Nephron (organoid): Measurements from ENCODE around the gene PDE6B.
A peak's percentile ranks its signal among the peaks of the same experiment; 100 is the strongest.

Experiments
- H3K27ac Mint-ChIP-seq, 3 experiments: 2 replicates each; pipeline ENCODE4 v1.8.0; 2020; ENCODE audit warnings: mixed read lengths in 3 of 3, mild to moderate bottlenecking in 2 of 3, moderate library complexity in 1 of 3
- H3K27me3 Mint-ChIP-seq: 2 replicates; pipeline ENCODE4 v1.8.0; 2021; ENCODE audit warnings: low read depth, mild to moderate bottlenecking, moderate library complexity, mixed read lengths
- H3K36me3 Mint-ChIP-seq: 2 replicates; pipeline ENCODE4 v1.8.0; 2020; ENCODE audit warnings: low read depth, mixed read lengths
- H3K4me1 Mint-ChIP-seq: 2 replicates; pipeline ENCODE4 v1.8.0; 2020; ENCODE audit warnings: mixed read lengths
- H3K4me3 Mint-ChIP-seq, 3 experiments: 2 replicates each; pipeline ENCODE4 v1.8.0; 2020; ENCODE audit warnings: mild to moderate bottlenecking in 3 of 3, mixed read lengths in 3 of 3, moderate library complexity in 2 of 3
- H3K9me3 Mint-ChIP-seq: 2 replicates; pipeline ENCODE4 v1.8.0; 2020; ENCODE audit warnings: mixed read lengths
- TF ChIP-seq, protein P1 (sequence below), 3 experiments: fragments of 200-600 bp; sonication (generic); IDR thresholded peaks; one replicate each; pipeline ENCODE4 v1.5.0; 2021; ENCODE audit warnings: antibody characterized with exemption in 3 of 3; ENCODE audit not compliant: unreplicated experiment in 3 of 3

The PDE6B gene

DNA sequence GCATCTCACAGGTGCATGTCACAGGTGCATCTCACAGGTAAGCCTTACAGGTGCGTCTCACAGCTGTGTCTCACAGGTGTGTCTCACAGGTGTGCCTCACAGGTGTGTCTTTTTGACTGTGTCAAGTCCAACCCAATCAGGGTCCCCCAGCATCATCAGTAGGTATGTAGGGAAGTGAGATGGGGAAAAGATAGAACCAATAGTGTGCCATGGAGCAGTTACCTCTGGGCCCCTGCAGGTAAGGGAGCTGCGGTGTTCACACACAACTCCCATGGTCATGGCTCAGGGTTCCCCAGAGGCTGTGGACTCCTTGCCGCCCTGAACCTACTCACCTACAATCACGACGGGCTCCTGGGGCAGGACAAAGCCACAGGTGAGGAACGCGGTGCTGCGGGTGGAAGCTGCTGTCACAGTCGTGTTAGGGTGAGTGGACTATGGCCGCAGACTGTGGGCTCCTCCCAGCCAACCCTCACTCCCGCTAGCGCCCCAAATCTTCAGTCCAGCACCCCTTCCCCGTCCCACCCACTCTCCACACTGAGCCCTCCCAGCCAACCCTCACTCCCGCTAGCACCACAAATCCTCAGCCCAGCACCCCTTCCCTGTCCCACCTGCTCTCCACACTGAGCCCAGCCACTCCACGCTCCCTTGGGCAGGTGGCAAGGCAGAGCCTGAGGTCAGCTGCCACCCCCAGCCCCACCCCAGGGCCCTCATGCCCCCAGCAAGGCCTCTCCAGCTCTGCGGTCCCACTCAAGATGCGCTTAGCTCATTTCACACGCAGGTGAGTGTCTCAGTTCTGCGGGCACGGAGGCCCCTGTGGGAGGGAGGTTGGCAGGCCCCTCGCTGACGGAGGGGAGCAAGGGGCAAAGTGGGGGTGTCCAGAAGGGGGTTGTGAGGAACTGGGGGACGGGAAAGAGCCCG, 2.1 kb upstream of the PDE6B start:
- TF ChIP-seq, protein P1, sequence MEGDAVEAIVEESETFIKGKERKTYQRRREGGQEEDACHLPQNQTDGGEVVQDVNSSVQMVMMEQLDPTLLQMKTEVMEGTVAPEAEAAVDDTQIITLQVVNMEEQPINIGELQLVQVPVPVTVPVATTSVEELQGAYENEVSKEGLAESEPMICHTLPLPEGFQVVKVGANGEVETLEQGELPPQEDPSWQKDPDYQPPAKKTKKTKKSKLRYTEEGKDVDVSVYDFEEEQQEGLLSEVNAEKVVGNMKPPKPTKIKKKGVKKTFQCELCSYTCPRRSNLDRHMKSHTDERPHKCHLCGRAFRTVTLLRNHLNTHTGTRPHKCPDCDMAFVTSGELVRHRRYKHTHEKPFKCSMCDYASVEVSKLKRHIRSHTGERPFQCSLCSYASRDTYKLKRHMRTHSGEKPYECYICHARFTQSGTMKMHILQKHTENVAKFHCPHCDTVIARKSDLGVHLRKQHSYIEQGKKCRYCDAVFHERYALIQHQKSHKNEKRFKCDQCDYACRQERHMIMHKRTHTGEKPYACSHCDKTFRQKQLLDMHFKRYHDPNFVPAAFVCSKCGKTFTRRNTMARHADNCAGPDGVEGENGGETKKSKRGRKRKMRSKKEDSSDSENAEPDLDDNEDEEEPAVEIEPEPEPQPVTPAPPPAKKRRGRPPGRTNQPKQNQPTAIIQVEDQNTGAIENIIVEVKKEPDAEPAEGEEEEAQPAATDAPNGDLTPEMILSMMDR (IDR thresholded peaks at IDR 0.05; ENCODE audit: unreplicated experiment in 3 of 3) = no peak
- no peaks in the 10 kb centered on the region for H3K36me3 Mint-ChIP-seq
- no peaks in the 10 kb centered on the region for H3K9me3 Mint-ChIP-seq
- no peak overlapping the region for H3K27ac Mint-ChIP-seq
- peaks cover 5% of the 10 kb centered on the region for H3K4me1 Mint-ChIP-seq
- H3K4me3 Mint-ChIP-seq = no peak overlapping the region
- H3K27me3 Mint-ChIP-seq = peaks cover 13% of the 10 kb centered on the region

DNA sequence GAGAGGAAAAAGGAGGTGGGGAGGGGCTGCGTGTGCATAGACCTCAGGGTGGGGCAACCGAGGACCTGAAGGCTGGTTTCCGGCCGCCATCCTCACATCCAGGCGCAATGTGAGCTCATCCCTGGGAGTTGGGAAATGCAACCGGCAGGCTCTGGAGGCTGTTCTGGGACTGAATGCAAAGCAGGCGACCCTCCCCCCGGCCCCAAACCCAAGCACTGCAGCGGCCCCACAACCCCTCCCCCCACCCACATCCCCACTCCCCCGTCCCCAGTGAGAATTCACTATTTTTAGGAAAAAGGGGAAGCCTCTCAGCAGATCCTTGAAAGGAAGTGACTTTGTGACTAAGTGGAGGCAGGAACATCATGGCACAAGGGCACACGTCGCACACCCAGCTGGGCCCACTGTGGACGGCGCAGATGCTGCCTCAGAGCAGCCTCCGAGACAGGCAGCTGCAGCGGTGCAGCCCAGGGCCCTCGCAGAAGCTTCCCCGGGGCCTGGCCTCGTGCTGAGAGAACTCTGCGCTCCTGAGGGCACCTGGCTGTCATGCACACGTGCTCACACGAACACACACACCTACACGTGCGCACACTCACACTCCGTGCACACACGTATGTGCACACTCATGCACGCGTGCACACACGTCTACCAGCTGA, 1.3 kb upstream of the PDE6B start:
- no peaks in the 10 kb centered on the region for H3K36me3 Mint-ChIP-seq
- H3K9me3 Mint-ChIP-seq = no peaks in the 10 kb centered on the region
- H3K4me3 Mint-ChIP-seq = peak overlapping the region in 1 of 3 experiments; percentile 9
- peaks cover 5% of the 10 kb centered on the region for H3K4me1 Mint-ChIP-seq
- TF ChIP-seq, protein P1 (IDR thresholded peaks at IDR 0.05; ENCODE audit: unreplicated experiment in 3 of 3) = no peak
- H3K27ac Mint-ChIP-seq = peak overlapping the region in 2 of 3 experiments; percentile 13 to 14
- peaks cover 13% of the 10 kb centered on the region for H3K27me3 Mint-ChIP-seq

DNA sequence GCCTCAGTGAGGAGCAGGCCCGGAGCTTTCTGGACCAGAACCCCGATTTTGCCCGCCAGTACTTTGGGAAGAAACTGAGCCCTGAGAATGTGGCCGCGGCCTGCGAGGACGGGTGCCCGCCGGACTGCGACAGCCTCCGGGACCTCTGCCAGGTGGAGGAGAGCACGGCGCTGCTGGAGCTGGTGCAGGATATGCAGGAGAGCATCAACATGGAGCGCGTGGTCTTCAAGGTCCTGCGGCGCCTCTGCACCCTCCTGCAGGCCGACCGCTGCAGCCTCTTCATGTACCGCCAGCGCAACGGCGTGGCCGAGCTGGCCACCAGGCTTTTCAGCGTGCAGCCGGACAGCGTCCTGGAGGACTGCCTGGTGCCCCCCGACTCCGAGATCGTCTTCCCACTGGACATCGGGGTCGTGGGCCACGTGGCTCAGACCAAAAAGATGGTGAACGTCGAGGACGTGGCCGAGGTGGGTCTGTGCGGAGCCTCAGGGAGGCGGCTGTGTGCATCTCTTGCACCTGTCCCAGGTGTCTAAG, 323 bp downstream of the PDE6B start:
- H3K4me3 Mint-ChIP-seq = peak overlapping the region; percentile 68 to 82 (median 77)
- H3K36me3 Mint-ChIP-seq = peaks cover under 1% of the 10 kb centered on the region
- TF ChIP-seq, protein P1 (IDR thresholded peaks at IDR 0.05; ENCODE audit: unreplicated experiment in 3 of 3) = no peak
- H3K27ac Mint-ChIP-seq = peak overlapping the region; percentile 78 to 96 (median 88)
- H3K4me1 Mint-ChIP-seq = peaks cover 18% of the 10 kb centered on the region
- peaks cover 9% of the 10 kb centered on the region for H3K27me3 Mint-ChIP-seq
- H3K9me3 Mint-ChIP-seq = no peaks in the 10 kb centered on the region

DNA sequence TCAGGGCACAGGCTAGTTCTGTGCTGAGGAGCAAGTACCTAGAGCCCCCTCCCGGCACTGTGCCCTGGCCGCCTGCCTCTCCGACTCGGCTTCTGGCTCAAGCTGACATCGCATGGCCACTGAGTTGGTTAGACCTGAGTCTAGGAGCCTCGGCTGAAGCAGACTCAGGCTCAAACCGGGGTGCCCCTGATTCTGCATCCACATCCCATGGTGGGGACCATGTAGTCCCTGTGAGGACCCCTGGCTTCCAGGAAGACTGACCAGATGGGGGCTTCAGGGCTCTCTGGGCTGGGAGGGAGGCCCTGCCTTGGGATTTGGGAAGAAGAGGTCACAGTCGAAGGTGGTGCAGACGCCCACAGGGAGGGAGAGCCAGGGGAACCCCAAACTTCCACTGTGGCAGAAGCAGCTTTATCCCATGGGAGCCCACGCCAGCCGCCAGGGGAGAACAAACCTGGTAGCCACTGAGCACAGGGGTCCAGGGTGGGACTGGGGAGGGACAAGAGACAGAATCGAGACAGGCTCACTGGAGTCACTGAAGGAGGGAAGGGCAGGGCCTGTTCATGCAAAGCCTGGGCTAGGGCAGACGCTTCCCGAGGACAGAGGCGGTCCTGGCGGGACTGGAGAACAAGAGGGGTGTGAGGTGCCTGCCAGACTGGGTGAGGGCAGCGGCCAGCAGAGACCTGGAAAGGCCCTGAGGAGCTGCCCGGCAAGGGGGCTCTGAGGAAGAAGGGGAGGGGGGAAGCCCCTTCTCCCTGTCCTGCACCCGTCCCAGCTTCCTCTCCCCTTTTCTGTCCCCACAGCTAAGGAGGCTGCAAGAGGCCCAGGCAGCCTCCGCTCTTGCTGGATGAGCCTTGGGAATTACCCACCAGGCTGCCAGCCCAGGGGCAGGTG, 1.1 kb downstream of the PDE6B start:
- Mint-ChIP-seq H3K4me3 (peak overlapping the region in 2 of 3 experiments; percentile 51 to 60), H3K27me3 (peaks cover 11% of the 10 kb centered on the region), H3K9me3 (peaks cover 4% of the 10 kb centered on the region), H3K4me1 (peaks cover 25% of the 10 kb centered on the region), H3K36me3 (peaks cover 7% of the 10 kb centered on the region), H3K27ac (peak overlapping the region in 1 of 3 experiments; percentile 83)
- TF ChIP-seq, protein P1 (IDR thresholded peaks at IDR 0.05; ENCODE audit: unreplicated experiment in 3 of 3) = no peak

DNA sequence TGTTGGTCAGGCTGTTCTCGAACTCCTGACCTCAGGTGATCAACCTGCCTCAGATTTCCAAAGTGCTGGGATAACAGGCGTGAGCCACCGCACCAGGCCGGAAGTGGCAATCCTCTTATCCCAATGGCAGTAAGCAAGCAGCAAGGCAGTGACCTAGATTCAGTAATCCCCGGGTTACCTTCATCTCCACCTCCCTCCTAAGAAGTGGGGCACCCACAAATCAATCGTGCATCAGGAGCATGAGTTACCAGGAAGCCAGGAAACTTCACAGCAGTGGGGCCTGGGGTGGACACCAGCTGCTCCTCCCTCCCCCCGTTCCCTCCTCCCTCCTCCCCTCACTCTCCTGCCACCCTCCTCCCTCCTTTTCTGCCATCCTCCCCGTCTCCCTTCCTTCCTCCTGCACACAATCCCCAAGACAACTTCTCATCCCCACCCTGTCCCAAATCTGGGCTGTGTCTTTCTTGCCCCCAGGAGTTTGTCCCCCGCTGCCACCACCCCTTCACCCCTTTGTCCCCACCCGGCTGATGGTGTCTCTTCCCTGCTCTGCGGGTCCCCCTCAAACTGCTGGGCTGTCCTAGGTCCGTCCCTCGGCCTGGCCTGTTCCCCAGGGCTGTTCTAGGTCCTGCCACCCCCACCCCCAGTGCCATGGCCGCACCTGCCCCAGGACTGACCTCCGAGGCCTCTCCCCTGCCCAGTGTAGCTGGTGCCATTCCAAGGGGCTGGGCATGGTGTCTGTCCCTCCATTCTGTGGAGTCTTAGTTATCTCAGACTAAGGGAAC, 2.2 kb downstream of the PDE6B start:
- Mint-ChIP-seq H3K27me3 (peaks cover 16% of the 10 kb centered on the region), H3K4me3 (peak overlapping the region in 1 of 3 experiments; percentile 60), H3K36me3 (peaks cover 8% of the 10 kb centered on the region), H3K9me3 (peaks cover 4% of the 10 kb centered on the region), H3K27ac (no peak overlapping the region), H3K4me1 (peaks cover 26% of the 10 kb centered on the region)
- TF ChIP-seq, protein P1 (IDR thresholded peaks at IDR 0.05; ENCODE audit: unreplicated experiment in 3 of 3) = no peak
